OCI-M2 (cell line): ENCODE measurements around the gene DDT.
"Not testable (repeated sequence)": the region's sequence is repeated elsewhere in the genome, so short reads cannot be mapped to it uniquely, and the experiment has no call there.

Experiments used
- DNase-seq: peaks from one replicate; lab custom pipeline; 2025; ENCODE audit not compliant: unreplicated experiment; lab: John Stamatoyannopoulos, UW

The DDT gene

GRCh38 chr22:23974345-23974744 lies at the start of gene DDT:
TSS of gene DDT (minus strand) at chr22:23974441. CDS start at chr22:23974414, 27 bp downstream.
- DNase-seq = not testable (repeated sequence)

GRCh38 chr22:24023204-24023789 lies 49.1 kb upstream of the DDT start:
- DNase-seq = no peak

GRCh38 chr22:24021304-24021703 lies 47.1 kb upstream of the DDT start:
- DNase-seq = no peak

- DNase-seq = no peak
These were observed 41.9 kb upstream of the DDT start for GRCh38 chr22:24016156-24016555.

GRCh38 chr22:24011735-24012068 lies 37.5 kb upstream of the DDT start:
- DNase-seq = no peak

- no peak for DNase-seq
These were observed 35.8 kb upstream of the DDT start for GRCh38 chr22:24010018-24010391.

GRCh38 chr22:24009227-24010017 lies 35.2 kb upstream of the DDT start:
- DNase-seq = no peak

GRCh38 chr22:24008381-24009226 lies 34.4 kb upstream of the DDT start:
- no peak for DNase-seq

- DNase-seq = no peak
These were observed 33.7 kb upstream of the DDT start for GRCh38 chr22:24008022-24008283.

GRCh38 chr22:24007253-24008021 lies 33.2 kb upstream of the DDT start:
- no peak for DNase-seq

GRCh38 chr22:24006914-24007214 lies 32.6 kb upstream of the DDT start:
- no peak for DNase-seq

- no peak for DNase-seq
These were observed 32.1 kb upstream of the DDT start for GRCh38 chr22:24006207-24006913.

- no peak for DNase-seq
These were observed 31.0 kb upstream of the DDT start, which contains the start of gene GSTT4 for GRCh38 chr22:24005201-24005600. TSS of gene GSTT4 (minus strand) at chr22:24005453. CDS start at chr22:24005356, 97 bp downstream.

GRCh38 chr22:24003887-24004286 lies 29.6 kb upstream of the DDT start:
- no peak for DNase-seq

GRCh38 chr22:24002851-24003250 lies 28.6 kb upstream of the DDT start:
- DNase-seq = no peak

GRCh38 chr22:24002272-24002671 lies 28.0 kb upstream of the DDT start:
- no peak for DNase-seq

GRCh38 chr22:24001314-24001713 lies 27.1 kb upstream of the DDT start:
- no peak for DNase-seq

GRCh38 chr22:23999779-24000178 lies 25.5 kb upstream of the DDT start:
- not testable (repeated sequence) for DNase-seq

GRCh38 chr22:23997092-23997491 lies 22.9 kb upstream of the DDT start:
- no peak for DNase-seq

- not testable (repeated sequence) for DNase-seq
These were observed 19.4 kb upstream of the DDT start for GRCh38 chr22:23993581-23994177.
